NOMO-1 treated with dmso at 0.1 percent for 144 hours (cell line): ENCODE data around the gene USP44.

Experiments used
- DNase-seq: peaks from one replicate; lab custom pipeline; 2025; ENCODE audit not compliant: unreplicated experiment; lab: John Stamatoyannopoulos, UW

Gene USP44

GRCh38 chr12:95548539-95549391 is 2.5 kb downstream of the USP44 start:
- no peak for DNase-seq

GRCh38 chr12:95548056-95548538 is 3.2 kb downstream of the USP44 start:
- DNase-seq: no peak

- no peak for DNase-seq
Observed at GRCh38 chr12:95547522-95548055, 3.7 kb downstream of the USP44 start.

- no peak for DNase-seq
Observed at GRCh38 chr12:95546491-95546813, 4.8 kb downstream of the USP44 start.

- DNase-seq: no peak
Observed at GRCh38 chr12:95545731-95546490, 5.4 kb downstream of the USP44 start.

- no peak for DNase-seq
Observed at GRCh38 chr12:95545303-95545702, 6.0 kb downstream of the USP44 start.

- no peak for DNase-seq
Observed at GRCh38 chr12:95544756-95545155, 6.5 kb downstream of the USP44 start.

GRCh38 chr12:95543305-95543704 is 8.0 kb downstream of the USP44 start:
- no peak for DNase-seq

- no peak for DNase-seq
Observed at GRCh38 chr12:95541436-95541835, 9.8 kb downstream of the USP44 start.

GRCh38 chr12:95538656-95539055 is 12.6 kb downstream of the USP44 start:
- no peak for DNase-seq

GRCh38 chr12:95538006-95538405 is 13.3 kb downstream of the USP44 start:
- DNase-seq: no peak

- no peak for DNase-seq
Observed at GRCh38 chr12:95533985-95534384, 17.3 kb downstream of the USP44 start.

GRCh38 chr12:95532851-95533250 is 18.4 kb downstream of the USP44 start:
- no peak for DNase-seq

- no peak for DNase-seq
Observed at GRCh38 chr12:95529693-95530225, 21.5 kb downstream of the USP44 start.

GRCh38 chr12:95528431-95528830 is 22.8 kb downstream of the USP44 start:
- DNase-seq: no peak

- no peak for DNase-seq
Observed at GRCh38 chr12:95522692-95523091, 28.6 kb downstream of the USP44 start.

GRCh38 chr12:95520816-95521215 is 30.5 kb downstream of the USP44 start:
- DNase-seq: no peak

- no peak for DNase-seq
Observed at GRCh38 chr12:95518944-95519343, 32.3 kb downstream of the USP44 start.

- DNase-seq: no peak
Observed at GRCh38 chr12:95517246-95517645, 34.0 kb downstream of the USP44 start.

- no peak for DNase-seq
Observed at GRCh38 chr12:95516757-95517156, 34.5 kb downstream of the USP44 start.

GRCh38 chr12:95515197-95515596 is 36.1 kb downstream of the USP44 start:
- DNase-seq: no peak

- no peak for DNase-seq
Observed at GRCh38 chr12:95513599-95513998, 37.7 kb downstream of the USP44 start.
